ENCODE measurements around the gene MROH7.

MROH7 gene

DNA sequence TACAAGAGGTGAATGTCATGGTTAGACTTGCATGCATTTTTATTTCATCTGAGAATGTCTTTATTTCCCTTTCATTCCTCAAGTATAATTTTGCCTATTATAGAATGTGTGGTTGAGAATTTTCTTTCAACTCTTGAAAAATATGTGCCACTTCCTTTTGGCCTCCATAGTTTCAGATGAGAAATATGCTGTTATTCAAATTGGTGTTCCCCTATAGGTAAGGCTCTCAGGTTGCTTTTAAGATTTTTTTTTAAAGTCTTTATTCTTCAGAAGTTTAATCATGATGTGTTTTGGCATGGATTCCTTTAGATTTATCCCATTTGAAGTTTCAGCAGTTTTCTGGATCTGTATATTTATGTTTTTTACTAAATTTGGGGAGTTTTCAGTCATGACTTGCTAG is 2.1 kb downstream of the MROH7 start:
- no peaks in the 10 kb centered on the region for H3K4me1 ChIP-seq (ENCODE audit: insufficient read depth, insufficient read length)
- DNase-seq (ENCODE audit: low read depth, low spot score): no peak

DNA sequence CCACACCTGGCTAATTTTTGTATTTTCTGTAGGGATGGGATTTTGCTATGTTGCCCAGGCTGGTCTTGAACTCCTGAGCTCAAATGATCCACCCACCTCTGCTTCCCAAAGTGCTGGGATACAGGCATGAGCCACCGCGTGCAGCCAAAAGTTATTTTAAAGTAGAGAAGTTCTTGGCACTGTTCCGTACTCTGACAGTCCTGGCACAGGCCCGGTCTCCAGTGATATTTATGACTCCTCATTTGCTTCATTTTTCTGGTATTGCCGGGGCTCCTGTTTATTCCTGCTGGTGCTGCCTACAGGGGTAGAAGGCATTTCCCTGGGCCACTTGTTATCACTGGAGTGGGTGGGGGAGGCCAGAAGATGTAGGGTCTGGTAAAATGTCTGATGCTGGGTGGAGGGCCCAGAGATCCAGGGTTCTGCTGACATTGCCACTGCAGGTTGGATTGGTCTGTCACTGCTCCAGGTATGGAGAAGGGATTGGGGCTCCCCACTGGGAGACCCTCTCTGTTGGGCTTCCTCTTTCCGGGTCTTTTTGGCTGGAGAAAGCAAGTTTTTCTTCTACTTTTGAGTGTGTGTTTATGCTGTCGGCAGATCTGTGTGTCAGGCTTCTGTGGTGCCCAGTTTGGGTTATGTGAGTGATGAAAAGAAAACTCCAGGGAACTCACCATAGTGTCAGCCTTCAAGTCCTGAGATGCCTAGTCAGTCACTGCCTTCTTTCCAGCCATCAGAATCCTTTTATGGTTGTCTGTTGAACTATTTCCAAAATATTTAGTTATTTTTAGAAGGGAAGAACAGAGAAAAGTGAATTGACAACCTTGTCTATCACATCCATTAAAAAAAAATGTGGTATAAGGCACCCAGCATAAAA is 4.5 kb downstream of the MROH7 start:
- Histone ChIP-seq H3K9ac (ENCODE audit: insufficient read length, low read depth) (no peak overlapping the region), H3K4me3 (ENCODE audit: insufficient read length, low read depth) (no peak overlapping the region), H3K9me3 (ENCODE audit: insufficient read depth, low read length) (peaks cover 18% of the 10 kb centered on the region), H3K4me1 (ENCODE audit: insufficient read depth, insufficient read length) (no peaks in the 10 kb centered on the region), H3K27me3 (ENCODE audit: insufficient read depth, insufficient read length) (no peaks in the 10 kb centered on the region), H3K36me3 (ENCODE audit: insufficient read depth, insufficient read length, low read length) (no peaks in the 10 kb centered on the region)
- TF ChIP-seq SUZ12 (IDR thresholded peaks at IDR 0.05; ENCODE audit: extremely low read depth, insufficient read depth, insufficient read length): no peak
- no peak for TF ChIP-seq ZNF274 (IDR thresholded peaks at IDR 0.05; ENCODE audit: low read depth, low read length)
- no peak for TF ChIP-seq YY1 (IDR thresholded peaks at IDR 0.05; ENCODE audit: insufficient read depth, insufficient read length)
- DNase-seq (ENCODE audit: low read depth, low spot score): no peak

More for the DNA sequence above, 2.1 kb downstream of the MROH7 start:
- Histone ChIP-seq H3K4me3 (ENCODE audit: insufficient read length, low read depth) (no peak overlapping the region), H3K36me3 (ENCODE audit: insufficient read depth, insufficient read length, low read length) (no peaks in the 10 kb centered on the region), H3K27me3 (ENCODE audit: insufficient read depth, insufficient read length) (no peaks in the 10 kb centered on the region), H3K9ac (ENCODE audit: insufficient read length, low read depth) (no peak overlapping the region), H3K9me3 (ENCODE audit: insufficient read depth, low read length) (peaks cover 18% of the 10 kb centered on the region)
- TF ChIP-seq YY1 (IDR thresholded peaks at IDR 0.05; ENCODE audit: insufficient read depth, insufficient read length) (no peak), SUZ12 (IDR thresholded peaks at IDR 0.05; ENCODE audit: extremely low read depth, insufficient read depth, insufficient read length) (no peak), ZNF274 (IDR thresholded peaks at IDR 0.05; ENCODE audit: low read depth, low read length) (no peak)

- Histone ChIP-seq H3K4me1 (ENCODE audit: insufficient read depth, insufficient read length) (no peaks in the 10 kb centered on the region), H3K9me3 (ENCODE audit: insufficient read depth, low read length) (peaks cover under 1% of the 10 kb centered on the region; the same call in 1 of the 2 replicates), H3K27me3 (ENCODE audit: insufficient read depth, insufficient read length) (no peaks in the 10 kb centered on the region), H3K36me3 (ENCODE audit: insufficient read depth, insufficient read length, low read length) (no peaks in the 10 kb centered on the region), H3K4me3 (ENCODE audit: insufficient read length, low read depth) (no peak overlapping the region), H3K9ac (ENCODE audit: insufficient read length, low read depth) (no peak overlapping the region)
- no peak for DNase-seq (ENCODE audit: low read depth, low spot score)
- TF ChIP-seq YY1 (IDR thresholded peaks at IDR 0.05; ENCODE audit: insufficient read depth, insufficient read length) (no peak), SUZ12 (IDR thresholded peaks at IDR 0.05; ENCODE audit: extremely low read depth, insufficient read depth, insufficient read length) (no peak)
Observed at GRCh38 chr1:54649130-54649898, 7.7 kb downstream of the MROH7 start.

- Histone ChIP-seq H3K9me3 (ENCODE audit: insufficient read depth, low read length) (no peaks in the 10 kb centered on the region), H3K36me3 (ENCODE audit: insufficient read depth, insufficient read length, low read length) (no peaks in the 10 kb centered on the region), H3K9ac (ENCODE audit: insufficient read length, low read depth) (no peak overlapping the region), H3K27me3 (ENCODE audit: insufficient read depth, insufficient read length) (no peaks in the 10 kb centered on the region), H3K4me3 (ENCODE audit: insufficient read length, low read depth) (no peak overlapping the region), H3K4me1 (ENCODE audit: insufficient read depth, insufficient read length) (no peaks in the 10 kb centered on the region)
- no peak for TF ChIP-seq ZNF274 (IDR thresholded peaks at IDR 0.05; ENCODE audit: low read depth, low read length)
- no peak for TF ChIP-seq SUZ12 (IDR thresholded peaks at IDR 0.05; ENCODE audit: extremely low read depth, insufficient read depth, insufficient read length)
- no peak for TF ChIP-seq YY1 (IDR thresholded peaks at IDR 0.05; ENCODE audit: insufficient read depth, insufficient read length)
- no peak for DNase-seq (ENCODE audit: low read depth, low spot score)
Observed at GRCh38 chr1:54649921-54650320, 8.3 kb downstream of the MROH7 start.

- TF ChIP-seq ZNF274 (IDR thresholded peaks at IDR 0.05; ENCODE audit: low read depth, low read length) (no peak), SUZ12 (IDR thresholded peaks at IDR 0.05; ENCODE audit: extremely low read depth, insufficient read depth, insufficient read length) (no peak)
- H3K4me1 ChIP-seq (ENCODE audit: insufficient read depth, insufficient read length): no peaks in the 10 kb centered on the region
- H3K36me3 ChIP-seq (ENCODE audit: insufficient read depth, insufficient read length, low read length): no peaks in the 10 kb centered on the region
- H3K27me3 ChIP-seq (ENCODE audit: insufficient read depth, insufficient read length): no peaks in the 10 kb centered on the region
- no peaks in the 10 kb centered on the region for H3K9me3 ChIP-seq (ENCODE audit: insufficient read depth, low read length)
- H3K4me3 ChIP-seq (ENCODE audit: insufficient read length, low read depth): no peak overlapping the region
- no peak overlapping the region for H3K9ac ChIP-seq (ENCODE audit: insufficient read length, low read depth)
- no peak for DNase-seq (ENCODE audit: low read depth, low spot score)
Observed at GRCh38 chr1:54650417-54650816, 8.8 kb downstream of the MROH7 start.

DNA sequence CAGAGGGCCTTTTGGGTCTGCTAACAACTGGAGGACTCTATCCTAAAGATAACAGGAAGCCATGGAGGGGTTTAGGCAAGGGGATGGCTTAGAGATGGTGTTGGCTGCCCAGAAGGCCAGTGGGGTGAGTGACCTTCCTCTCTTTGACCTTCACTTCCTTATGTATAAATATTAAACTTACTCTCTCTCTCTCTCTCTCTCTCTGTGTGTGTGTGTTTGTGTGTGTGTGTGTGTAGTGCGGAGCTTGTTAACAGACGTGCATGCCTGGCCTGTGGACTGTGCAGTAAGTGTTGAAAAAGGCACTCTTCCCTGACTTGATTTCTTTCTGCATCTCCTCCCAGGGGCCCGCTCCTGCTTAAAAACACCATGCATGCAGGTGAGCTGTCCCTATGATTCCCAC is 10.0 kb downstream of the MROH7 start:
- no peak for DNase-seq (ENCODE audit: low read depth, low spot score)
- Histone ChIP-seq H3K4me1 (ENCODE audit: insufficient read depth, insufficient read length) (no peaks in the 10 kb centered on the region), H3K27me3 (ENCODE audit: insufficient read depth, insufficient read length) (no peaks in the 10 kb centered on the region), H3K9me3 (ENCODE audit: insufficient read depth, low read length) (no peaks in the 10 kb centered on the region), H3K4me3 (ENCODE audit: insufficient read length, low read depth) (no peak overlapping the region), H3K36me3 (ENCODE audit: insufficient read depth, insufficient read length, low read length) (no peaks in the 10 kb centered on the region), H3K9ac (ENCODE audit: insufficient read length, low read depth) (no peak overlapping the region)
- TF ChIP-seq SUZ12 (IDR thresholded peaks at IDR 0.05; ENCODE audit: extremely low read depth, insufficient read depth, insufficient read length): no peak

- Histone ChIP-seq H3K9me3 (ENCODE audit: insufficient read depth, low read length) (no peaks in the 10 kb centered on the region), H3K9ac (ENCODE audit: insufficient read length, low read depth) (no peak overlapping the region), H3K36me3 (ENCODE audit: insufficient read depth, insufficient read length, low read length) (no peaks in the 10 kb centered on the region), H3K4me1 (ENCODE audit: insufficient read depth, insufficient read length) (no peaks in the 10 kb centered on the region), H3K4me3 (ENCODE audit: insufficient read length, low read depth) (no peak overlapping the region), H3K27me3 (ENCODE audit: insufficient read depth, insufficient read length) (no peaks in the 10 kb centered on the region)
- TF ChIP-seq ZNF274 (IDR thresholded peaks at IDR 0.05; ENCODE audit: low read depth, low read length) (no peak), YY1 (IDR thresholded peaks at IDR 0.05; ENCODE audit: insufficient read depth, insufficient read length) (no peak), SUZ12 (IDR thresholded peaks at IDR 0.05; ENCODE audit: extremely low read depth, insufficient read depth, insufficient read length) (no peak)
- DNase-seq (ENCODE audit: low read depth, low spot score): no peak
Observed at GRCh38 chr1:54652168-54652567, 10.6 kb downstream of the MROH7 start.

All from NT2/D1 (cell line).